Choroid plexus epithelial cell (primary cell): ENCODE results near the gene MTARC2.

Experiments used
- DNase-seq: peaks from one replicate; pipeline ENCODE4 v3.0.0-alpha.2; 2010; ENCODE audit warnings: low read depth
- H3K4me3 ChIP-seq: 2 replicates; pipeline ENCODE4 v1.5.1; 2011; ENCODE audit warnings: low read depth, mild to moderate bottlenecking, control low read depth, low read length, moderate library complexity
- TF ChIP-seq, protein P1 (sequence below): conservative IDR thresholded peaks from 2 replicates; pipeline ENCODE4 v1.5.1; 2011; ENCODE audit warnings: low read depth, mild to moderate bottlenecking, control low read depth, inconsistent platforms, low read length, moderate library complexity

MTARC2 gene

GRCh38 chr1:220825819-220826551 lies 77.9 kb downstream of the MTARC2 start:
- TF ChIP-seq, protein P1, sequence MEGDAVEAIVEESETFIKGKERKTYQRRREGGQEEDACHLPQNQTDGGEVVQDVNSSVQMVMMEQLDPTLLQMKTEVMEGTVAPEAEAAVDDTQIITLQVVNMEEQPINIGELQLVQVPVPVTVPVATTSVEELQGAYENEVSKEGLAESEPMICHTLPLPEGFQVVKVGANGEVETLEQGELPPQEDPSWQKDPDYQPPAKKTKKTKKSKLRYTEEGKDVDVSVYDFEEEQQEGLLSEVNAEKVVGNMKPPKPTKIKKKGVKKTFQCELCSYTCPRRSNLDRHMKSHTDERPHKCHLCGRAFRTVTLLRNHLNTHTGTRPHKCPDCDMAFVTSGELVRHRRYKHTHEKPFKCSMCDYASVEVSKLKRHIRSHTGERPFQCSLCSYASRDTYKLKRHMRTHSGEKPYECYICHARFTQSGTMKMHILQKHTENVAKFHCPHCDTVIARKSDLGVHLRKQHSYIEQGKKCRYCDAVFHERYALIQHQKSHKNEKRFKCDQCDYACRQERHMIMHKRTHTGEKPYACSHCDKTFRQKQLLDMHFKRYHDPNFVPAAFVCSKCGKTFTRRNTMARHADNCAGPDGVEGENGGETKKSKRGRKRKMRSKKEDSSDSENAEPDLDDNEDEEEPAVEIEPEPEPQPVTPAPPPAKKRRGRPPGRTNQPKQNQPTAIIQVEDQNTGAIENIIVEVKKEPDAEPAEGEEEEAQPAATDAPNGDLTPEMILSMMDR: no peak
- H3K4me3 ChIP-seq: no peak overlapping the region
- no peak for DNase-seq

DNA sequence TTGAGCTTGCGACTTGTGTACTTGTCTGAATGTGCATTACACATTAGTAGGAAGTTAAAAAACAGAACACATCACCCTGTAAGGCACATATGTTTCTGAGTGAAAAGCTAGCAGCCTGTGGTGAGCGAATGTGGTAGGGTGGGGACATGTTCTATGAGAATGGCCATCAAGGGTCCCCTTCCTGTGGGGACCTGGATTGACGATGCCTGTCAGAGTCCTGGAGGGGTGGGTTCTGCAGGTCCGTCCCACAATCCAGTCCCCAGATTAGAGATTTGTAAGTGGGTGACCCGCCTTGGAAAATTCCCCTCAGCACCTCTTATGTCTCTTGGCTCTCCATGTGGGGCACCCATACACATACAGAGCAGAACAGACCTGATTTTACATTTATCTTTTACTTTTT lies 78.6 kb downstream of the MTARC2 start:
- TF ChIP-seq, protein P1: no peak
- H3K4me3 ChIP-seq: no peak overlapping the region
- no peak for DNase-seq

GRCh38 chr1:220827445-220828178 lies 79.5 kb downstream of the MTARC2 start:
- H3K4me3 ChIP-seq: no peak overlapping the region
- no peak for DNase-seq
- TF ChIP-seq, protein P1: no peak

- DNase-seq: no peak
- H3K4me3 ChIP-seq: no peak overlapping the region
- TF ChIP-seq, protein P1: no peak
Measured at GRCh38 chr1:220828179-220828490, 80.0 kb downstream of the MTARC2 start.

DNA sequence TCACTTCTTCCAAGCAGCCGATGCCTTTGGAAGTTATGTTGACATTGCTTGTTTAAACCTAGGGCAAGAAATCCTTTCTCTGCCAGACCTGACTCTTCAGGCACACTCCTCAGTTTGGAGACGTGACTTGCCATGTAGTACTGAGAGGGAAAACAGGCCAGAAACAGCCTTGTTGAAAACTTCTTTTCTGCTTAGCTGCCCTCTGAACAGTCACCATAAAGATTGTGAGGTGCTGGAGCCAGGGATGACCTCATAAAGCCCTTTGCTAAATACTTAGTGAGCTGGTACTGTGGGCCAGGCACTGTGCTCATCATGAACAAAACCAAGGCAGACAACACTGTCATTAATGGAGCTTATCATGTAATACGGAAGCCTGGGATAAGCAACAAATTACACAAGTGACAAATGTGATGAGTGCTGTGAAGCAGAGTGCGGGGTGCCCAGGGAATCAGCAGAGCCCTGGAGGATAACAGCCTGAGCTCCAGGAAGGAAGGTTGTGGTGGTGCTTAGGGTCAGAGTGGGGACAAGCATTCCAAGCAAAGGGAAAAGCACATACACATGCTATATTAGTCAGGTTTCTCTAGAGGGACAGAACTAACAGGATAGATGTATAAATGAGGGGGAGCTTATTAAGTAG lies 80.9 kb downstream of the MTARC2 start:
- TF ChIP-seq, protein P1: no peak

GRCh38 chr1:220833436-220833835 lies 85.3 kb downstream of the MTARC2 start:
- no peak for DNase-seq
- TF ChIP-seq, protein P1: no peak
- no peak overlapping the region for H3K4me3 ChIP-seq

More for the DNA sequence above, 80.9 kb downstream of the MTARC2 start:
- no peak overlapping the region for H3K4me3 ChIP-seq
- DNase-seq: no peak
